ENCODE measurements around the gene CDK13.

Gene CDK13

GRCh38 chr7:40134428-40135316 lies 184.6 kb downstream of the CDK13 start, which contains the start of the genes MPLKIP and SUGCT (continued):
- TF ChIP-seq ZNF132 (tag by site-specific recombination; IDR thresholded peaks at IDR 0.05; ENCODE audit: borderline replicate concordance): no peak
- TF ChIP-seq ZNF624 (tag by site-specific recombination; IDR thresholded peaks at IDR 0.05): no peak
- no peak for TF ChIP-seq ZNF211 (tag by site-specific recombination; IDR thresholded peaks at IDR 0.05; ENCODE audit: low read depth)
- peak; percentile 3 for TF ChIP-seq ZNF510 (tag by site-specific recombination; IDR thresholded peaks at IDR 0.05; ENCODE audit: insufficient replicate concordance)
- no peak for TF ChIP-seq ZNF248 (tag by site-specific recombination; IDR thresholded peaks at IDR 0.05)
- 0 out of 2 replicates have a peak, but pooled peaks have one; percentile 70 for TF ChIP-seq ZNF184 (tag by site-specific recombination; IDR thresholded peaks at IDR 0.05)
- TF ChIP-seq, protein P1, sequence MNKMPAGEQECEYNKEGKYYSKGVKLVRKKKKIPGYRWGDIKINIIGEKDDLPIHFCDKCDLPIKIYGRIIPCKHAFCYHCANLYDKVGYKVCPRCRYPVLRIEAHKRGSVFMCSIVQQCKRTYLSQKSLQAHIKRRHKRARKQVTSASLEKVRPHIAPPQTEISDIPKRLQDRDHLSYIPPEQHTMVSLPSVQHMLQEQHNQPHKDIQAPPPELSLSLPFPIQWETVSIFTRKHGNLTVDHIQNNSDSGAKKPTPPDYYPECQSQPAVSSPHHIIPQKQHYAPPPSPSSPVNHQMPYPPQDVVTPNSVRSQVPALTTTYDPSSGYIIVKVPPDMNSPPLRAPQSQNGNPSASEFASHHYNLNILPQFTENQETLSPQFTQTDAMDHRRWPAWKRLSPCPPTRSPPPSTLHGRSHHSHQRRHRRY (tag by site-specific recombination; IDR thresholded peaks at IDR 0.05): no peak
- TF ChIP-seq ZNF837 (tag by site-specific recombination; IDR thresholded peaks at IDR 0.05): no peak
- TF ChIP-seq, protein P2, sequence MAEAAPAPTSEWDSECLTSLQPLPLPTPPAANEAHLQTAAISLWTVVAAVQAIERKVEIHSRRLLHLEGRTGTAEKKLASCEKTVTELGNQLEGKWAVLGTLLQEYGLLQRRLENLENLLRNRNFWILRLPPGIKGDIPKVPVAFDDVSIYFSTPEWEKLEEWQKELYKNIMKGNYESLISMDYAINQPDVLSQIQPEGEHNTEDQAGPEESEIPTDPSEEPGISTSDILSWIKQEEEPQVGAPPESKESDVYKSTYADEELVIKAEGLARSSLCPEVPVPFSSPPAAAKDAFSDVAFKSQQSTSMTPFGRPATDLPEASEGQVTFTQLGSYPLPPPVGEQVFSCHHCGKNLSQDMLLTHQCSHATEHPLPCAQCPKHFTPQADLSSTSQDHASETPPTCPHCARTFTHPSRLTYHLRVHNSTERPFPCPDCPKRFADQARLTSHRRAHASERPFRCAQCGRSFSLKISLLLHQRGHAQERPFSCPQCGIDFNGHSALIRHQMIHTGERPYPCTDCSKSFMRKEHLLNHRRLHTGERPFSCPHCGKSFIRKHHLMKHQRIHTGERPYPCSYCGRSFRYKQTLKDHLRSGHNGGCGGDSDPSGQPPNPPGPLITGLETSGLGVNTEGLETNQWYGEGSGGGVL (tag by site-specific recombination; IDR thresholded peaks at IDR 0.05): peak; percentile 48; the same call in 1 of the 2 replicates
- TF ChIP-seq ZNF449 (tag by site-specific recombination; IDR thresholded peaks at IDR 0.05): no peak
- no peak for TF ChIP-seq ZNF366 (tag by site-specific recombination; conservative IDR thresholded peaks at IDR 0.05)
- TF ChIP-seq OSR2 (tag by site-specific recombination; IDR thresholded peaks at IDR 0.05): no peak
- TF ChIP-seq SCRT2 (tag by site-specific recombination; IDR thresholded peaks at IDR 0.05): no peak
- TF ChIP-seq ZNF140 (tag by site-specific recombination; IDR thresholded peaks at IDR 0.05): no peak
- TF ChIP-seq, protein P3, sequence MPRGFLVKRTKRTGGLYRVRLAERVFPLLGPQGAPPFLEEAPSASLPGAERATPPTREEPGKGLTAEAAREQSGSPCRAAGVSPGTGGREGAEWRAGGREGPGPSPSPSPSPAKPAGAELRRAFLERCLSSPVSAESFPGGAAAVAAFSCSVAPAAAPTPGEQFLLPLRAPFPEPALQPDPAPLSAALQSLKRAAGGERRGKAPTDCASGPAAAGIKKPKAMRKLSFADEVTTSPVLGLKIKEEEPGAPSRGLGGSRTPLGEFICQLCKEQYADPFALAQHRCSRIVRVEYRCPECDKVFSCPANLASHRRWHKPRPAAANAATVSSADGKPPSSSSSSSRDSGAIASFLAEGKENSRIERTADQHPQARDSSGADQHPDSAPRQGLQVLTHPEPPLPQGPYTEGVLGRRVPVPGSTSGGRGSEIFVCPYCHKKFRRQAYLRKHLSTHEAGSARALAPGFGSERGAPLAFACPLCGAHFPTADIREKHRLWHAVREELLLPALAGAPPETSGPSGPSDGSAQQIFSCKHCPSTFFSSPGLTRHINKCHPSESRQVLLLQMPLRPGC (tag by site-specific recombination; IDR thresholded peaks at IDR 0.05): peak; percentile 60; the same call in 1 of the 2 replicates
- peak; percentile 56 for TF ChIP-seq SETDB1 (IDR thresholded peaks at IDR 0.05; ENCODE audit: insufficient read length, low read length)
- no peak; the same call in 1 of the 2 replicates for TF ChIP-seq ELK4 (IDR thresholded peaks at IDR 0.05; ENCODE audit: borderline replicate concordance, low read depth, low read length)
- TF ChIP-seq ZNF654 (tag by site-specific recombination; IDR thresholded peaks at IDR 0.05; ENCODE audit: low read depth): 0 out of 2 replicates have a peak, but pooled peaks have one; percentile 20
- TF ChIP-seq GFI1B (tag by site-specific recombination; IDR thresholded peaks at IDR 0.05): no peak
- TF ChIP-seq ZBTB26 (tag by site-specific recombination; optimal IDR thresholded peaks at IDR 0.05): peak; percentile 41
- TF ChIP-seq, protein P4, sequence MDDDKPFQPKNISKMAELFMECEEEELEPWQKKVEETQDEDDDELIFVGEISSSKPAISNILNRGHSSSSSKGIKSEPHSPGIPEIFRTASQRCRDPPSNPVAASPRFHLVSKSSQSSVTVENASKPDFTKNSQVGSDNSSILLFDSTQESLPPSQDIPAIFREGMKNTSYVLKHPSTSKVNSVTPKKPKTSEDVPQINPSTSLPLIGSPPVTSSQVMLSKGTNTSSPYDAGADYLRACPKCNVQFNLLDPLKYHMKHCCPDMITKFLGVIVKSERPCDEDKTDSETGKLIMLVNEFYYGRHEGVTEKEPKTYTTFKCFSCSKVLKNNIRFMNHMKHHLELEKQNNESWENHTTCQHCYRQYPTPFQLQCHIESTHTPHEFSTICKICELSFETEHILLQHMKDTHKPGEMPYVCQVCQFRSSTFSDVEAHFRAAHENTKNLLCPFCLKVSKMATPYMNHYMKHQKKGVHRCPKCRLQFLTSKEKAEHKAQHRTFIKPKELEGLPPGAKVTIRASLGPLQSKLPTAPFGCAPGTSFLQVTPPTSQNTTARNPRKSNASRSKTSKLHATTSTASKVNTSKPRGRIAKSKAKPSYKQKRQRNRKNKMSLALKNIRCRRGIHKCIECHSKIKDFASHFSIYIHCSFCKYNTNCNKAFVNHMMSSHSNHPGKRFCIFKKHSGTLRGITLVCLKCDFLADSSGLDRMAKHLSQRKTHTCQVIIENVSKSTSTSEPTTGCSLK (tag by site-specific recombination; IDR thresholded peaks at IDR 0.05): no peak
- TF ChIP-seq ZNF76 (tag by site-specific recombination; IDR thresholded peaks at IDR 0.05; ENCODE audit: borderline replicate concordance, low read depth): peak; percentile 79
- TF ChIP-seq RBAK (tag by site-specific recombination; IDR thresholded peaks at IDR 0.05): no peak
- TF ChIP-seq ZNF426 (tag by site-specific recombination; IDR thresholded peaks at IDR 0.05): no peak
- no peak for TF ChIP-seq ZNF623 (tag by site-specific recombination; IDR thresholded peaks at IDR 0.05)
- TF ChIP-seq ZXDB (tag by site-specific recombination; IDR thresholded peaks at IDR 0.05): peak; percentile 90
- no peak for TF ChIP-seq ZNF571 (tag by site-specific recombination; IDR thresholded peaks at IDR 0.05)
- peak; percentile 86 for TF ChIP-seq SP7 (tag by site-specific recombination; IDR thresholded peaks at IDR 0.05)
